Breast epithelium (tissue), 3 donors: ENCODE data around the gene GLIS1.

Experiments
- CTCF ChIP-seq, 3 donors: fragments of 450-650 bp; IDR thresholded peaks; one replicate each; pipeline ENCODE4 v1.5.1; 2016 to 2017; ENCODE audit warnings: antibody characterized with exemption in 3 of 3, mild to moderate bottlenecking in 3 of 3, moderate library complexity in 3 of 3
- POLR2A ChIP-seq: fragments of 450-650 bp; IDR thresholded peaks from one replicate; pipeline ENCODE4 v1.6.1; 2016; ENCODE audit warnings: antibody characterized with exemption, mild to moderate bottlenecking, moderate library complexity
- POLR2AphosphoS5 ChIP-seq, 3 donors: sonication (generic); formaldehyde crosslinking; IDR thresholded peaks; one replicate each; pipeline ENCODE4 v1.6.1; 2017; ENCODE audit warnings: antibody characterized with exemption in 3 of 3

GRCh38 chr1:53678938-53679825 is 59.8 kb downstream of the GLIS1 start:
- TF ChIP-seq CTCF (IDR thresholded peaks at IDR 0.05) (no peak), POLR2AphosphoS5 (IDR thresholded peaks at IDR 0.05) (no peak), POLR2A (no peak)
